OCI-LY3 (cell line): Measurements from ENCODE around the gene NCOA1.

ENCODE experiments used
- CTCF ChIP-seq: fragments of 200-600, 300-600 bp; sonication (generic); IDR thresholded peaks from 2 replicates; pipeline ENCODE4 v1.5.1; 2014; ENCODE audit warnings: antibody characterized with exemption, low read length, low read depth
- EZH2phosphoT487 ChIP-seq: fragments of 200-600 bp; shearing (Covaris generic); IDR thresholded peaks from 2 replicates; pipeline ENCODE4 v1.6.1; 2018; ENCODE audit warnings: antibody characterized with exemption, mixed run types, low read depth

- TF ChIP-seq CTCF (no peak), EZH2phosphoT487 (no peak)
These were observed 39.7 kb downstream of the NCOA1 start for GRCh38 chr2:24530796-24531195.
